Ascending aorta (tissue), 2 donors: ENCODE data around the gene USH1G. TPM values are rescaled to one million over a fixed set of nuclear protein-coding genes. Genes with fewer than 3 reads are reported as not detected.

Experiments
- DNase-seq, 2 donors: peaks; one replicate each; pipeline ENCODE4 v3.0.0-alpha.2; 2019; ENCODE audit warnings: low spot score in 2 of 2
- H3K27ac ChIP-seq, 2 donors: fragments of 200-600 bp; sonication (generic); one replicate each; pipeline ENCODE4 v1.5.1; 2016 to 2017; ENCODE audit warnings: mild to moderate bottlenecking in 1 of 2
- H3K27me3 ChIP-seq: fragments of 200-600 bp; sonication (generic); one replicate; pipeline ENCODE4 v1.5.1; 2017
- H3K36me3 ChIP-seq, 2 donors: fragments of 200-600 bp; sonication (generic); one replicate each; pipeline ENCODE4 v1.5.1; 2016
- H3K4me1 ChIP-seq, 2 donors: fragments of 200-600 bp; sonication (generic); one replicate each; pipeline ENCODE4 v1.5.1; 2016 to 2017; ENCODE audit warnings: mild to moderate bottlenecking in 1 of 2
- H3K4me3 ChIP-seq, 2 donors: fragments of 200-600 bp; sonication (generic); one replicate each; pipeline ENCODE4 v1.5.1; 2016 to 2017; ENCODE audit warnings: mild to moderate bottlenecking in 1 of 2
- H3K9me3 ChIP-seq, 2 donors: fragments of 200-600 bp; sonication (generic); one replicate each; pipeline ENCODE4 v1.5.1; 2016
- intact Hi-C: fragments of 100-400 bp; cut with DNase I; formaldehyde crosslinking; loops from one replicate; pipeline ENCODE4 v1.15.1; 2023
- total RNA-seq: library from RNA; depleted of rRNA; stranded (reverse); fragments of >200 nt; gene quantifications from one replicate; pipeline ENCODE4 v1.1.0, GENCODE V29; 2016
- TF ChIP-seq, protein P1 (sequence below), 3 experiments: fragments of 200-600 bp in 2 of 3; fragments of 450-650 bp in 1 of 3; sonication (generic) in 2 of 3; IDR thresholded peaks; one replicate each; pipeline ENCODE4 v1.5.1; 2016 to 2019; ENCODE audit warnings: antibody characterized with exemption in 3 of 3, mild to moderate bottlenecking in 1 of 3, moderate library complexity in 1 of 3

USH1G gene
- total RNA-seq, 1 donor from 2014 or later, result not detected

DNA sequence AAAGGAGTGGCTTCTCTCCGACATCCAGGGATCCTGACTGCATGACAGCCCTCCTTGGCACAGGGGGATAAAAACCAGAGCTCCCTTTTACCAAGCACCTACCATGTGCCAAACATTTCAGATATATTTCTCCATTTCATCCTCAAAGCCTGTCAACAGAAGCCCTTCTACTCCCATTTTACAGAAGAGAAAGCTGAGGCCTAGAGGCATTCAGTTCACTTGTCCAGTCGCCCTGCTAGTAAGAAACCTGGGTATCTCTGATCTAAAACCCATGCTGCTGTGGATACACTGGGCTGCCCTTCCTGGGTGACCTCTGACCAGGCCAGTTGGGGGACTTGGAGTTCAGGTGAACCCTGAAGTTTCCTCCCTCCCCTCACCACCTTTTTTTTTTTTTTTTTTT lies 44.4 kb downstream of the USH1G start:
- intact Hi-C loops, result loop anchor here (10.0 kb wide), 2 partner anchors 664 to 1784 kb away; partner anchors contain the start of genes SLC39A11 and TTYH2

DNA sequence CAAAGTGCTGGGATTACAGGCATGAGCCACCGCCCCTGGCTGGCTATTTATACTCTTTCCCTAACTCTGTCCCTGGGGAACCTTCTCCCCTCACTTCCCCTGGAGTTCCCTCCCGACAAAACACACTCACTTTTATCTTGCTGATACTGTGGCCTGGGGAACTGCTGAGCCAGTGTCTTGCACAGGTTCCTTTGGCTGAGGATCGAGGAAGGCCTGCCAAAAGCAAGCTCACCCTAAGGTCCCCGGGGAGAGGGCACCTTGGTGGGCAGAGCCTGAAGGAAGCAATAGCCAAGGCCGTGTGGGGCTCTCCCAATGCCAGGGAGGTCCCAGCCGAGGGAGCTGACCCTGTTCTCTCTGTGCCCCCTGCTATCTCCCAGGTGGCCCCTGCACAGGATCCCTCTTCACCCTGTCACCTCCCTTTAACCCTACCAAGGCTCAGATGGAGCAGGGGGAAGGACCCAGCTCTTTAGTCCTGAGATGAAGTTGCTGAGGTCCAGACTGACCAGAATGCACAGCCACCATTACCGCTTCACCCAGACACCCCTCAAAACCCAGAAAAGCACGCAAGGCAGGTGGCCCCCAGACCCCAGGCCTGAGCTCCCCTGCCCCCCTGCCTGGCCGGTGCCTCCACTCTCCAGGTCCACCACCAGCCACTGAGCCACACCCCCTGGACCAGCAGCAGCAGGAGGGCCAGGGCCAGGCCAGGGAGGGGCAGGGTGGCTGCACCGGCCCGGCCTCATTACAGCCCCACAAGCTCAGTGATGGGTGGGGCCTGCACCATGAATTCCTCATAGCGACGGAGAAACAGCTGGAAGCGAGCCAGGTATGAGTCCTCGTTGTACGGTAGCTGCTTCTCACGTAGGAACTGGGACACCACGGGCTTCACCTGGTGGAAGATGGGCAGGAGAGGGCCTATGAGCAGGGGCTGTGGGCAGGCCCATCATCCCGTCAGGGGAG lies 45.2 kb downstream of the USH1G start:
- Histone ChIP-seq H3K27me3 (no peaks in the 10 kb centered on the region), H3K9me3 (no peaks in the 10 kb centered on the region), H3K4me1 (peaks cover 0 to 8% of the 10 kb centered on the region in 2 donors), H3K4me3 (no peak overlapping the region), H3K36me3 (no peaks in the 10 kb centered on the region), H3K27ac (no peak overlapping the region)
- DNase-seq, result no peak
- TF ChIP-seq, protein P1, sequence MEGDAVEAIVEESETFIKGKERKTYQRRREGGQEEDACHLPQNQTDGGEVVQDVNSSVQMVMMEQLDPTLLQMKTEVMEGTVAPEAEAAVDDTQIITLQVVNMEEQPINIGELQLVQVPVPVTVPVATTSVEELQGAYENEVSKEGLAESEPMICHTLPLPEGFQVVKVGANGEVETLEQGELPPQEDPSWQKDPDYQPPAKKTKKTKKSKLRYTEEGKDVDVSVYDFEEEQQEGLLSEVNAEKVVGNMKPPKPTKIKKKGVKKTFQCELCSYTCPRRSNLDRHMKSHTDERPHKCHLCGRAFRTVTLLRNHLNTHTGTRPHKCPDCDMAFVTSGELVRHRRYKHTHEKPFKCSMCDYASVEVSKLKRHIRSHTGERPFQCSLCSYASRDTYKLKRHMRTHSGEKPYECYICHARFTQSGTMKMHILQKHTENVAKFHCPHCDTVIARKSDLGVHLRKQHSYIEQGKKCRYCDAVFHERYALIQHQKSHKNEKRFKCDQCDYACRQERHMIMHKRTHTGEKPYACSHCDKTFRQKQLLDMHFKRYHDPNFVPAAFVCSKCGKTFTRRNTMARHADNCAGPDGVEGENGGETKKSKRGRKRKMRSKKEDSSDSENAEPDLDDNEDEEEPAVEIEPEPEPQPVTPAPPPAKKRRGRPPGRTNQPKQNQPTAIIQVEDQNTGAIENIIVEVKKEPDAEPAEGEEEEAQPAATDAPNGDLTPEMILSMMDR (IDR thresholded peaks at IDR 0.05), result no peak
- intact Hi-C loops, result loop anchor here (10.0 kb wide), 2 partner anchors 663 to 1783 kb away; partner anchors contain the start of genes SLC39A11 and TTYH2

More for the DNA sequence above, 44.4 kb downstream of the USH1G start:
- H3K27me3 ChIP-seq, result no peaks in the 10 kb centered on the region
- no peak overlapping the region for H3K27ac ChIP-seq
- H3K4me3 ChIP-seq, result no peak overlapping the region
- H3K9me3 ChIP-seq, result no peaks in the 10 kb centered on the region
- H3K36me3 ChIP-seq, result no peaks in the 10 kb centered on the region
- no peak for DNase-seq
- TF ChIP-seq, protein P1 (IDR thresholded peaks at IDR 0.05), result no peak
- H3K4me1 ChIP-seq, result peaks cover 0 to 7% of the 10 kb centered on the region in 2 donors

DNA sequence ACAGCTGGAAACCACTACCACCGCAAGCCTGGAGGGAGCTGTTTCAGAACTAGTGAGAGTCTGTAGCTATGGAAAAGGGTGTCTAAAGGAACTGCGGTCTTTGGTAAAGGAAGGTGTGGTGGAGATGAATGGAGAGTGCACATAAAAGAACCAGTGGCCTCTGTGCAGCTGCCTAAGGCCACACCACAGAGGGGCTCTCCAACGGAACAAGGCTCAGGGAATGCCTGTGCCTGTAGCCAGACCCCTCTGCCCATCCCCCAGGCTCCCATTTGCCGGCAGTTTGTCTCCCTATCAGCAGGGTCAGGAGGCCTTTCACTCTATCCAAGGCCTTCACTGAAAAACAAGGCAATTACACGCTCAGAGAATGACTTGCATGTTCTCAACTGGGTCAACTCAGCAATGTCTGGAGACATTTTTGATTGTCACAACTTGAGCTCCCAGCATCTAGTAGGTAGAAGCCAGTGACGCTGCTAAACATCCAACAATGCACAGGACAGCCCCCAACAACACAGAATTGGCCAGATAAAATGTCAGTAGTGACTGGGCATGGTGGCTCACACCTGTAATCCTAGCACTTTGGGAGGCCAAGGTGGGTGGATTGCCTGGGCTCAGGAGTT lies 47.0 kb downstream of the USH1G start:
- Histone ChIP-seq H3K4me1 (peaks cover 6 to 16% of the 10 kb centered on the region in 2 donors), H3K27me3 (no peaks in the 10 kb centered on the region), H3K4me3 (no peak overlapping the region), H3K36me3 (no peaks in the 10 kb centered on the region), H3K27ac (no peak overlapping the region), H3K9me3 (no peaks in the 10 kb centered on the region)
- DNase-seq, result no peak
- TF ChIP-seq, protein P1 (IDR thresholded peaks at IDR 0.05), result no peak
- intact Hi-C loops, result loop anchor here (10.0 kb wide), 2 partner anchors 661 to 1781 kb away; partner anchors contain the start of genes SLC39A11 and TTYH2

DNA sequence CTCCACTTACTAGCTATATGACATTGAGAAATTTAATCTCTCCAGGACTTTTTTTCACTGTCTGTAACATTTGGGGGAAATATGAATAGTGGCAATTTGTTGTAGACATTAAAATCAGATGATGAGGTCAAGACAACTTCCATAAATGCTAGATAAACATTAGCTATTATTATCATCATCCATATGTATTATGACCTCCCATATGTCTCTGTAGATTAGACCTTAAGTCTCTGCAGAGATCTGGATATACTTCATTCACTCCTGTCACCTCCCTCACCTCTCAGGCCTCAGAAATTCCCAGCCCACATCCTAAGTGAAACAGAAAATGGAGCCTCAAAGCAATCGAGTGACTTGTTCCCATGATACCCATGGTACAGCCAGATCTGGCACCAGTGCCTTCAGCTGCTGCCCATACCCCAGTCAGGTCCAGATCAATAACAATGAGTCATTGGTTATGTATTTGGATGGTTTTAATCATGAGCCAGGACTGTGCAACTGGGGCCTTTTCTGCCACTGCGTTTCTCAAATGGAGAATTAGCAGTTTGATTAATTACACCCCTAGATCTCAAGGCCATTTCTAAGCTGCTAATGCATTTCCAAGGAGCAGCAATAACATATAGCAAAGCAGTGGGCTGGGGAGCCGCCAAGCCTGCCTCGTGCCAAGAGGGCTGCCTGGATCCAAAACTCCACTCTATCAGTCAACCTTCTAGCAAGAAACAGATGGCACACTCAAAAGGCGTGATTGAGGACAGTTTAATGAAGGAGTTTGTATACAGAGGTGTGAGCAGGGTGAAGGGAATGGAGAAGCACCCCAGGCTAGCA lies 47.7 kb downstream of the USH1G start:
- Histone ChIP-seq H3K27me3 (no peaks in the 10 kb centered on the region), H3K4me1 (peaks cover 6 to 16% of the 10 kb centered on the region in 2 donors), H3K36me3 (no peaks in the 10 kb centered on the region), H3K4me3 (no peak overlapping the region), H3K9me3 (no peaks in the 10 kb centered on the region), H3K27ac (no peak overlapping the region)
- TF ChIP-seq, protein P1 (IDR thresholded peaks at IDR 0.05), result no peak
- DNase-seq, result no peak
- intact Hi-C loops, result loop anchor here (10.0 kb wide), 2 partner anchors 661 to 1781 kb away; partner anchors contain the start of genes SLC39A11 and TTYH2

DNA sequence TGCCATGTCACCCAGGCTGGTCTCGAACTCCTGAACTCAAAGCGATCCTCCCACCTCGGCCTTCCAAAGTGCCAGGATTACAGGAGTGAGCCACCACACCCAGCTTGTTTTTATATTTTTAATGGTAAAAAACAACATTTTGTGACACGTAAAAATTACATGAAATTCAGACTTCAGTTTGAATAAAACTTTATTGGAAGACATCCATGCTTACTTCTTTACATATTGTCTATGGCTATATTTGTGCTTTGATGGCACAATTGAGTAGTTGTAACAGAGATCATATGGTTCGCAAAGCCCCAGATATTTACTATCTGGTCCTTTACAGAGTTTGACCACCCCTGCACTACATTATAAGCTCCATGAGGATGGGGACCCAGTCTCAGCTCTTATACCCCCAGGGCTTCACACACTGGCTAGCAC lies 48.4 kb downstream of the USH1G start:
- DNase-seq, result no peak
- H3K27me3 ChIP-seq, result no peaks in the 10 kb centered on the region
- H3K4me1 ChIP-seq, result peaks cover 6 to 16% of the 10 kb centered on the region in 2 donors
- intact Hi-C loops, result loop anchor here (5.0 to 10.0 kb wide), 4 partner anchors 427 to 1780 kb away; partner anchors contain the start of genes GPRC5C, SLC39A11 and TTYH2
- no peak overlapping the region for H3K4me3 ChIP-seq
- TF ChIP-seq, protein P1 (IDR thresholded peaks at IDR 0.05), result no peak
- H3K27ac ChIP-seq, result no peak overlapping the region
- H3K36me3 ChIP-seq, result no peaks in the 10 kb centered on the region
- H3K9me3 ChIP-seq, result no peaks in the 10 kb centered on the region
